ENCODE measurements around the gene ADAM23. TPM values are rescaled to one million over a fixed set of nuclear protein-coding genes. Genes with fewer than 3 reads are reported as not detected.

ADAM23 gene
- total RNA-seq, 1 donor from 2014 or later, result 0.86 TPM

GRCh38 chr2:206614811-206615210 lies 171.5 kb downstream of the ADAM23 start:
- Mint-ChIP-seq H3K27ac (no peak overlapping the region), H3K4me3 (no peak overlapping the region), H3K9me3 (no peaks in the 10 kb centered on the region), H3K36me3 (ENCODE audit: low read depth) (no peaks in the 10 kb centered on the region), H3K27me3 (no peaks in the 10 kb centered on the region), H3K4me1 (no peaks in the 10 kb centered on the region)
- TF ChIP-seq, protein P1, sequence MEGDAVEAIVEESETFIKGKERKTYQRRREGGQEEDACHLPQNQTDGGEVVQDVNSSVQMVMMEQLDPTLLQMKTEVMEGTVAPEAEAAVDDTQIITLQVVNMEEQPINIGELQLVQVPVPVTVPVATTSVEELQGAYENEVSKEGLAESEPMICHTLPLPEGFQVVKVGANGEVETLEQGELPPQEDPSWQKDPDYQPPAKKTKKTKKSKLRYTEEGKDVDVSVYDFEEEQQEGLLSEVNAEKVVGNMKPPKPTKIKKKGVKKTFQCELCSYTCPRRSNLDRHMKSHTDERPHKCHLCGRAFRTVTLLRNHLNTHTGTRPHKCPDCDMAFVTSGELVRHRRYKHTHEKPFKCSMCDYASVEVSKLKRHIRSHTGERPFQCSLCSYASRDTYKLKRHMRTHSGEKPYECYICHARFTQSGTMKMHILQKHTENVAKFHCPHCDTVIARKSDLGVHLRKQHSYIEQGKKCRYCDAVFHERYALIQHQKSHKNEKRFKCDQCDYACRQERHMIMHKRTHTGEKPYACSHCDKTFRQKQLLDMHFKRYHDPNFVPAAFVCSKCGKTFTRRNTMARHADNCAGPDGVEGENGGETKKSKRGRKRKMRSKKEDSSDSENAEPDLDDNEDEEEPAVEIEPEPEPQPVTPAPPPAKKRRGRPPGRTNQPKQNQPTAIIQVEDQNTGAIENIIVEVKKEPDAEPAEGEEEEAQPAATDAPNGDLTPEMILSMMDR (IDR thresholded peaks at IDR 0.05), result no peak
- ChIA-PET CTCF (no interaction called here), POLR2A (no interaction called here)
- ATAC-seq (ENCODE audit: low read depth) (no peak), DNase-seq (no peak)
- intact Hi-C loops (cut with micrococcal nuclease), result no loop called here

DNA sequence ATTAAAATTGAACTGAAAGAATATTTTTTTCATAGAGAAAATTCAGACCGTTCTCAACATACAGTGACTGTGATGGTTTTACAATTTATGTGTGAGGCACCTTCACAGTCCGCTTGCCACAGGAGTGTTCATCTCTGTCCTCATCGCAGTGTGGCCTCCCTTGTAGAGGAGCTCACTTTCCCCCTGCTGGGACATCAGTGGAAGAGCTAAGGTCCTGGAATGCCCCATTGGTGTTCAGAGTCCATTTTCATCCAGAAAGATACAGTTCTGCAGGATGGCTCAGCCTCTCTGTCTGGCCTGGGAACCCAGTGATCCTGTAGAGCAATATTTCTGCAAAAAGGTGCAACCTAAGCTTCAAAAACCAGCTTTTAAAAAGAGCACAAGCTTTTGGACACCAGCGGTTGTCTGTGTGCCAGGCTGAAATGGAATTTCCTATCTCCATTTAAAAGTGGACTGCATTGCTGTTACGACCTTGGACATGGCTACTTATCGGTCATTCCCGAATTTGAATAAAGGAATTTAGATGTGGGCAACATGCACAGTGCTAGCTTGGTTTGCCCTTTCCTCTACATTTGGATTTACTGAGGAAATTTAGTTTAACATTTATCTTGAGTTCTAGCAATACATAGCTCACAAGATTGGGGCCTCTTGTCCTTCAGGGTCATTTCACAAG lies 172.2 kb downstream of the ADAM23 start:
- TF ChIP-seq, protein P1 (IDR thresholded peaks at IDR 0.05), result no peak
- DNase-seq (no peak), ATAC-seq (ENCODE audit: low read depth) (no peak)
- Mint-ChIP-seq H3K36me3 (ENCODE audit: low read depth) (no peaks in the 10 kb centered on the region), H3K27me3 (no peaks in the 10 kb centered on the region), H3K4me3 (no peak overlapping the region), H3K4me1 (no peaks in the 10 kb centered on the region), H3K9me3 (no peaks in the 10 kb centered on the region), H3K27ac (no peak overlapping the region)
- CTCF ChIA-PET, result no interaction called here
- POLR2A ChIA-PET, result no interaction called here
- intact Hi-C loops (cut with micrococcal nuclease), result no loop called here

- Mint-ChIP-seq H3K27ac (no peak overlapping the region), H3K4me1 (no peaks in the 10 kb centered on the region), H3K36me3 (ENCODE audit: low read depth) (no peaks in the 10 kb centered on the region), H3K27me3 (no peaks in the 10 kb centered on the region), H3K4me3 (no peak overlapping the region), H3K9me3 (no peaks in the 10 kb centered on the region)
- intact Hi-C loops (cut with micrococcal nuclease), result no loop called here
- ChIA-PET CTCF (no interaction called here), POLR2A (no interaction called here)
- ATAC-seq (ENCODE audit: low read depth) (no peak), DNase-seq (no peak)
- TF ChIP-seq, protein P1 (IDR thresholded peaks at IDR 0.05), result no peak
Observed at GRCh38 chr2:206616151-206616550, 172.8 kb downstream of the ADAM23 start.

- Mint-ChIP-seq H3K9me3 (no peaks in the 10 kb centered on the region), H3K27me3 (no peaks in the 10 kb centered on the region), H3K36me3 (ENCODE audit: low read depth) (no peaks in the 10 kb centered on the region), H3K27ac (no peak overlapping the region), H3K4me1 (no peaks in the 10 kb centered on the region), H3K4me3 (no peak overlapping the region)
- ATAC-seq (ENCODE audit: low read depth) (no peak), DNase-seq (no peak)
- ChIA-PET POLR2A (no interaction called here), CTCF (no interaction called here)
- intact Hi-C loops (cut with micrococcal nuclease), result no loop called here
- TF ChIP-seq, protein P1 (IDR thresholded peaks at IDR 0.05), result no peak
Observed at GRCh38 chr2:206619011-206619410, 175.7 kb downstream of the ADAM23 start.

GRCh38 chr2:206626108-206626507 lies 182.8 kb downstream of the ADAM23 start:
- H3K36me3 Mint-ChIP-seq (ENCODE audit: low read depth), result no peaks in the 10 kb centered on the region
- no peaks in the 10 kb centered on the region for H3K4me1 Mint-ChIP-seq
- ChIA-PET CTCF (no interaction called here), POLR2A (no interaction called here)
- DNase-seq (no peak), ATAC-seq (ENCODE audit: low read depth) (no peak)
- intact Hi-C loops (cut with micrococcal nuclease), result no loop called here
- TF ChIP-seq, protein P1 (IDR thresholded peaks at IDR 0.05), result no peak
- peaks cover 8% of the 10 kb centered on the region for H3K27me3 Mint-ChIP-seq
- H3K4me3 Mint-ChIP-seq, result no peak overlapping the region
- no peak overlapping the region for H3K27ac Mint-ChIP-seq
- no peaks in the 10 kb centered on the region for H3K9me3 Mint-ChIP-seq
